GM12878 (cell line): ENCODE results near the gene HOMER2. TPM values are rescaled to one million over a fixed set of nuclear protein-coding genes. Genes with fewer than 3 reads are reported as not detected.

Experiments used
- ATAC-seq: fragments of 200-7000 bp; cut with Tn5 transposase; 3 replicates; pipeline ENCODE4 v1.9.1; 2020; ENCODE audit warnings: mild to moderate bottlenecking, moderate library complexity
- BruUV-seq: library from RNA; stranded (reverse); fragments of 400-500 nt; replicated peaks from 2 replicates; lab custom pipeline; 2021; lab: Mats Ljungman, UMichigan
- CTCF ChIA-PET: fragments of 300-600 bp; sonication (Branson Sonifier 250); formaldehyde crosslinking; extraction: SDS; loops from one replicate; lab custom pipeline; 2021; ENCODE audit warnings: inconsistent platforms; lab: Yijun Ruan, JAX
- POLR2A ChIA-PET: fragments of 350-600 bp; formaldehyde crosslinking; extraction: SDS; loops from one replicate; lab custom pipeline; 2021; ENCODE audit warnings: inconsistent platforms; lab: Charles Lee
- RAD21 ChIA-PET: fragments of 300-600 bp; sonication (Branson Sonifier 250); formaldehyde crosslinking; loops from one replicate; lab custom pipeline; 2023; ENCODE audit warnings: antibody characterized with exemption; ENCODE audit not compliant: unreplicated experiment; lab: Charles Lee
- SMC1A ChIA-PET: fragments of 300-600 bp; sonication (Branson Sonifier 250); formaldehyde crosslinking; loops from one replicate; lab custom pipeline; 2023; ENCODE audit not compliant: unreplicated experiment, uncharacterized antibody; lab: Charles Lee
- DNase-seq: peaks from one replicate; pipeline ENCODE4 v3.0.0-alpha.2; 2011; ENCODE audit warnings: low read depth, low spot score
- FAIRE-seq: peaks from 3 replicates; lab custom pipeline; 2011; peaks lifted over from hg19 to GRCh38; lab: Jason Lieb, UNC
- H2AFZ ChIP-seq: 2 replicates; pipeline ENCODE4 v1.6.0; 2011; ENCODE audit warnings: low read depth, low read length, control low read depth; ENCODE audit not compliant: control insufficient read depth
- H3K27ac ChIP-seq: 2 replicates; pipeline ENCODE4 v1.5.1; 2011; ENCODE audit warnings: control low read depth; ENCODE audit not compliant: control insufficient read depth, insufficient read depth
- H3K27me3 ChIP-seq, 2 experiments: replicated peaks in 1 of 2; 2 replicates each; pipeline versions ENCODE4 v1.6.0 to v1.6.1; 2011; ENCODE audit warnings: low read length in 1 of 2; ENCODE audit not compliant: control insufficient read depth in 2 of 2, insufficient read depth in 2 of 2
- H3K36me3 ChIP-seq, 2 experiments: 2 replicates each; pipeline ENCODE4 v1.5.1; 2011; ENCODE audit warnings: low read length in 1 of 2; ENCODE audit not compliant: control insufficient read depth in 2 of 2, insufficient read depth in 2 of 2
- H3K4me1 ChIP-seq: 2 replicates; pipeline ENCODE4 v1.6.1; 2011; ENCODE audit warnings: mild to moderate bottlenecking, low read length, moderate library complexity, mixed read lengths; ENCODE audit not compliant: control insufficient read depth, insufficient read depth
- H3K4me2 ChIP-seq: 2 replicates; pipeline ENCODE4 v1.6.0; 2011; ENCODE audit warnings: control low read depth; ENCODE audit not compliant: control insufficient read depth, insufficient read depth
- H3K4me3 ChIP-seq: fragments of 200-600 bp; sonication (generic); 2 replicates; pipeline ENCODE4 v1.5.1; 2016
- H3K79me2 ChIP-seq: 2 replicates; pipeline ENCODE4 v1.6.0; 2011; ENCODE audit warnings: low read length; ENCODE audit not compliant: control insufficient read depth, insufficient read depth
- H3K9ac ChIP-seq: 2 replicates; pipeline ENCODE4 v1.8.0; 2011; ENCODE audit warnings: low read length, control low read depth, mixed read lengths; ENCODE audit not compliant: control insufficient read depth, insufficient read depth
- H3K9me3 ChIP-seq: replicated peaks from 3 replicates; pipeline ENCODE4 v1.5.1; 2011; ENCODE audit warnings: mild to moderate bottlenecking, low read length; ENCODE audit not compliant: control insufficient read depth, insufficient read depth
- H4K20me1 ChIP-seq: 2 replicates; pipeline ENCODE4 v1.6.0; 2011; ENCODE audit not compliant: control insufficient read depth, insufficient read depth
- ASH2L ChIP-seq: fragments of 300-600, 200-600 bp; sonication (generic); IDR thresholded peaks from 2 replicates; pipeline ENCODE4 v1.6.1; 2017; ENCODE audit warnings: low read depth, mild to moderate bottlenecking, borderline replicate concordance
- CHD2 ChIP-seq: IDR thresholded peaks from 2 replicates; pipeline ENCODE4 v1.6.1; 2011; ENCODE audit warnings: low read depth, low read length, improper control_type of control experiment, borderline replicate concordance
- GABPA ChIP-seq: IDR thresholded peaks from 2 replicates; pipeline ENCODE4 v1.6.1; 2014; ENCODE audit warnings: antibody characterized with exemption, low read depth, mild to moderate bottlenecking, inconsistent platforms
- MLLT1 ChIP-seq: fragments of 450-650 bp; IDR thresholded peaks from 2 replicates; pipeline ENCODE4 v1.6.1; 2016; ENCODE audit warnings: mild to moderate bottlenecking
- MYC ChIP-seq: IDR thresholded peaks from 2 replicates; pipeline ENCODE4 v1.6.1; 2011; ENCODE audit warnings: mild to moderate bottlenecking, low read length, moderate library complexity, inconsistent platforms; ENCODE audit not compliant: insufficient read depth, insufficient replicate concordance, insufficient read length, severe bottlenecking
- PML ChIP-seq: IDR thresholded peaks from 2 replicates; pipeline ENCODE4 v1.6.1; 2012; ENCODE audit warnings: low read length, inconsistent platforms
- POLR2A ChIP-seq: IDR thresholded peaks from 2 replicates; pipeline ENCODE4 v1.6.1; 2011; ENCODE audit warnings: low read depth, mild to moderate bottlenecking, low read length
- RUNX3 ChIP-seq: IDR thresholded peaks from 2 replicates; pipeline ENCODE4 v1.6.1; 2012; ENCODE audit warnings: low read length, inconsistent platforms
- TCF12 ChIP-seq: IDR thresholded peaks from 2 replicates; pipeline ENCODE4 v1.6.1; 2011; ENCODE audit warnings: low read depth, mild to moderate bottlenecking, low read length
- TCF3 ChIP-seq: IDR thresholded peaks from 2 replicates; pipeline ENCODE4 v1.6.1; 2012; ENCODE audit warnings: low read depth, mild to moderate bottlenecking, low read length, borderline replicate concordance; ENCODE audit not compliant: insufficient read depth
- ZNF384 ChIP-seq: IDR thresholded peaks from 2 replicates; pipeline ENCODE4 v1.6.1; 2012; ENCODE audit warnings: low read depth, mild to moderate bottlenecking, low read length, improper control_type of control experiment, borderline replicate concordance
- ZSCAN29 ChIP-seq: fragments of 450-650 bp; IDR thresholded peaks from 2 replicates; pipeline ENCODE4 v1.6.1; 2017; ENCODE audit warnings: mild to moderate bottlenecking, moderate library complexity
- WGBS: methylation state at CpG from one replicate; pipeline ENCODE4 v1.1.6; 2016; ENCODE audit warnings: low lambda C conversion rate; ENCODE audit not compliant: insufficient replicate concordance, insufficient coverage; ENCODE audit errors: missing lambda C conversion rate; 5-methylcytosine and 5-hydroxymethylcytosine counted together
- in situ Hi-C: fragments of 300-500 bp; cut with MboI; formaldehyde crosslinking; loops from 9 replicates; pipeline ENCODE4 v1.14.3; 2018; ENCODE audit warnings: mixed read lengths
- intact Hi-C: fragments of 100-400 bp; cut with micrococcal nuclease; formaldehyde crosslinking; loops from one replicate; pipeline ENCODE4 v1.14.2; 2022; ENCODE audit not compliant: unreplicated experiment
- polyA plus RNA-seq, 11 experiments: library from polyadenylated mRNA; depleted of rRNA in 4 of 11; unstranded in 6 of 11; stranded (reverse) in 5 of 11; fragments of >200 nt; fragmentation: Nextera tagmentation in 4 of 11; fragmentation: Illumina TruSeq in 1 of 11; extraction: Ambion mirVana in 4 of 11; extraction: Trizol in 1 of 11; gene quantifications; 1 replicate in 1 of 11; 2 replicates in 10 of 11; pipeline versions ENCODE4 v1.2.1 to v1.2.3, GENCODE V29; 2011 to 2016; ENCODE audit warnings: inconsistent platforms in 2 of 11, missing spikeins in 2 of 11, low read depth in 1 of 11
- total RNA-seq, 4 experiments: library from RNA; depleted of rRNA in 3 of 4; stranded (reverse); fragments of >200 nt in 3 of 4; fragmentation: Illumina TruSeq in 1 of 4; extraction: Trizol in 1 of 4; gene quantifications; 2 replicates each; pipeline versions ENCODE4 v1.2.1 to v1.2.3, GENCODE V29; 2013 to 2021

The HOMER2 gene
- total and polyA plus RNA-seq, 10 of the 15 experiments (the other 5 are each of a cell fraction or from before 2014, with no cell fraction given): 0.60 to 5.0 (median 1.8) TPM

DNA sequence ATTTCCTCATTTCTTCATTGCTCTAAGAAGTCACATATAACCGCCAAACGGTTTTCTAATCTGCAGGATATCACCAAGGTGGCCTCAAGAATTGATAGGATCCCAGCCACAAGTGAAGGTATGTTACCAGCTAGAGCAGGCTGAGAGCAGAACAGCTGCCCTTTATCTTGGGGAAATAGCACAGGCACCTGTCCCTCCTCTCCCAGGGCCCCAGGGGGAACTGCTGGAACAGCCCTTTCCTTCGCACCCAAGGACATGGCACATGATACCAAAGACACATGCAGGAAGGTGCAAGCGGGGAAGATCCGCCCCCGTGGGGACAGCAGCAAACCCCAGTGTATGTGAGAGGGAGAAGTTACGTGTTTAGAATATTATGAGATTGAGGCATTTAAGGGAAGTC is 35.3 kb downstream of the HOMER2 start:
- H4K20me1 ChIP-seq: no peaks in the 10 kb centered on the region
- no peak for ATAC-seq
- H3K27ac ChIP-seq: no peak overlapping the region
- no peak overlapping the region for H2AFZ ChIP-seq
- ChIA-PET RAD21 (no interaction called here), CTCF (no interaction called here), POLR2A (no interaction called here), SMC1A (no interaction called here)
- no peak overlapping the region for H3K4me3 ChIP-seq
- no peak for DNase-seq
- no peaks in the 10 kb centered on the region for H3K9me3 ChIP-seq
- no peak for FAIRE-seq
- WGBS: 59% methylated on average over 7 of the region's 7 CpGs
- H3K27me3 ChIP-seq: peaks cover 1 to 5% of the 10 kb centered on the region in 2 experiments; a peak in 3 of 4 replicates
- no peak overlapping the region for H3K4me2 ChIP-seq
- intact Hi-C loops: no loop called here
- H3K4me1 ChIP-seq: no peaks in the 10 kb centered on the region
- no TSS peak for BruUV-seq
- no peaks in the 10 kb centered on the region for H3K79me2 ChIP-seq
- H3K36me3 ChIP-seq: no peaks in the 10 kb centered on the region
- H3K9ac ChIP-seq: no peak overlapping the region
- no peak for TF ChIP-seq ZNF384
- in situ Hi-C loops: no loop called here

DNA sequence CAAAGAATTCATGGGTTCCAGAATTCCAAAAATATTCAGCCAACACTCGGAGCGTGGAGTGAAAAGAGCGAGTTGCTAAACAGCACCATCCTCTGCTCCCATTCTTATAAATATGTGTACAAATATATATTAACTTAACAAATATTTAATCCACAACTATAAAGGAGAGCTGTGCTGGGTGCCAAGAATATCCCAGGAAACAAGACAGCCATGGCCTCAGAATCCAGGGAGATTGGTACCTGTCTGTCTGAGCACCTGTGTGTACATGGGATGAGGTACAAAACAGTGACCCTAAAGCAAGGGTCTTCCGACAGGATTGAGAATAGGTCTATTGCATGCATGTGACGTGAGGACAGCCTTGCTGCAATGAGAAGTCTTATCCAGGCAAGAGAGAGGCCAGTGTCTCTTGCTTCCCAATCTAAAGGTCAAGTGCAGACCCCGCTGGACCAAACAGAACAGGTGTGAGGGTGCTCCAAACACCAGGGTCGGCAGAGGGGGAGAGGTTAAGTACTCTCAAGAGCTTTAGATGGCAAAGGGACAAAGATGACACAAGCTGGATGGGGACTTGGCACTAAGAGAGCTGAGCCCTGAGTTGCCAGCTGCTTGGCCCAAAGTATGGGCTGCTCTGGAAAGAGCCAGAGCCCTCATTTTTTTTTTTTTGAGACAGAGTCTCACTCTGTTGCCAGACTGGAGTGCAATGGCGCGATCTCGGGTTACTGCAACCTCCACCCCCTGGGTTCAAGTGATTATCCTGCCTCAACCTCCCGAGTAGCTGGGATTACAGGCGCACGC is 36.2 kb downstream of the HOMER2 start:
- in situ Hi-C loops (no loop called here), intact Hi-C loops (no loop called here)
- peaks cover 1 to 5% of the 10 kb centered on the region in 2 experiments; a peak in 3 of 4 replicates for H3K27me3 ChIP-seq
- H3K4me3 ChIP-seq: no peak overlapping the region
- no peaks in the 10 kb centered on the region for H4K20me1 ChIP-seq
- CTCF ChIA-PET: no interaction called here
- no peaks in the 10 kb centered on the region for H3K79me2 ChIP-seq
- SMC1A ChIA-PET: no interaction called here
- no peaks in the 10 kb centered on the region for H3K36me3 ChIP-seq
- H3K4me2 ChIP-seq: no peak overlapping the region
- DNase-seq (no peak), FAIRE-seq (no peak), ATAC-seq (no peak)
- BruUV-seq: no TSS peak
- no peak overlapping the region for H3K27ac ChIP-seq
- H2AFZ ChIP-seq: no peak overlapping the region
- WGBS: 33% methylated on average over 13 of the region's 13 CpGs
- H3K9ac ChIP-seq: no peak overlapping the region
- H3K9me3 ChIP-seq: no peaks in the 10 kb centered on the region
- POLR2A ChIA-PET: no interaction called here
- H3K4me1 ChIP-seq: no peaks in the 10 kb centered on the region
- RAD21 ChIA-PET: no interaction called here
- TF ChIP-seq ASH2L (no peak), PML (no peak), ZSCAN29 (no peak), MLLT1 (no peak), CHD2 (no peak), TCF3 (no peak), POLR2A (no peak), TCF12 (no peak), RUNX3 (no peak), MYC (no peak), GABPA (no peak)
- TF ChIP-seq, all 136 proteins: peak for 0
